HG02763 (cell line): ENCODE results near the gene NECTIN1.

Experiments
- ATAC-seq: cut with Tn5 transposase; IDR thresholded peaks from one replicate; pipeline ENCODE4 v1.9.1; 2021; ENCODE audit warnings: mild to moderate bottlenecking, moderate library complexity; ENCODE audit not compliant: unreplicated experiment

NECTIN1 gene

GRCh38 chr11:119714189-119714588, 14.8 kb downstream of the NECTIN1 start:
- ATAC-seq, result no peak

- ATAC-seq, result no peak
Observed at GRCh38 chr11:119713359-119714040, 15.5 kb downstream of the NECTIN1 start.

- ATAC-seq, result no peak
Observed at GRCh38 chr11:119712459-119713358, 16.3 kb downstream of the NECTIN1 start.

GRCh38 chr11:119712006-119712405, 17.0 kb downstream of the NECTIN1 start:
- no peak for ATAC-seq

- ATAC-seq, result no peak
Observed at GRCh38 chr11:119711476-119711875, 17.5 kb downstream of the NECTIN1 start.

- no peak for ATAC-seq
Observed at GRCh38 chr11:119710417-119710816, 18.6 kb downstream of the NECTIN1 start.

- ATAC-seq, result no peak
Observed at GRCh38 chr11:119709638-119710346, 19.2 kb downstream of the NECTIN1 start.

GRCh38 chr11:119709171-119709570, 19.8 kb downstream of the NECTIN1 start:
- no peak for ATAC-seq

GRCh38 chr11:119708384-119708783, 20.6 kb downstream of the NECTIN1 start:
- no peak for ATAC-seq

GRCh38 chr11:119706887-119707286, 22.1 kb downstream of the NECTIN1 start:
- ATAC-seq, result no peak

GRCh38 chr11:119706029-119706428, 23.0 kb downstream of the NECTIN1 start:
- ATAC-seq, result no peak

- no peak for ATAC-seq
Observed at GRCh38 chr11:119705362-119705761, 23.6 kb downstream of the NECTIN1 start.

- ATAC-seq, result no peak
Observed at GRCh38 chr11:119704849-119705248, 24.2 kb downstream of the NECTIN1 start.

- no peak for ATAC-seq
Observed at GRCh38 chr11:119701591-119702549, 27.1 kb downstream of the NECTIN1 start.

- ATAC-seq, result no peak
Observed at GRCh38 chr11:119700536-119701346, 28.3 kb downstream of the NECTIN1 start.

GRCh38 chr11:119700030-119700429, 29.0 kb downstream of the NECTIN1 start:
- ATAC-seq, result no peak

- no peak for ATAC-seq
Observed at GRCh38 chr11:119699227-119699626, 29.8 kb downstream of the NECTIN1 start.

GRCh38 chr11:119697882-119698281, 31.1 kb downstream of the NECTIN1 start:
- ATAC-seq, result no peak

GRCh38 chr11:119697445-119697844, 31.6 kb downstream of the NECTIN1 start:
- no peak for ATAC-seq
